HL-60 (cell line): ENCODE data around the gene IYD.

Experiments used
- DNase-seq, 2 experiments: peaks; one replicate each; pipeline ENCODE4 v3.0.0-alpha.2; 2010 to 2020; ENCODE audit warnings: low read depth in 1 of 2, low spot score in 1 of 2
- H3K27ac ChIP-seq: fragments of 250-450 bp; sonication (Bioruptor Pico); replicated peaks from 2 replicates; pipeline ENCODE4 v1.5.1; 2020; ENCODE audit warnings: mild to moderate bottlenecking, moderate library complexity
- H3K27me3 ChIP-seq: fragments of 250-450 bp; sonication (Bioruptor Pico); 2 replicates; pipeline ENCODE4 v1.5.1; 2021; ENCODE audit warnings: mild to moderate bottlenecking, moderate library complexity; ENCODE audit not compliant: insufficient read depth, poor library complexity, severe bottlenecking
- H3K4me3 ChIP-seq: replicated peaks from 2 replicates; pipeline ENCODE4 v1.5.1; 2011; ENCODE audit warnings: mild to moderate bottlenecking, control low read depth, low read length; ENCODE audit not compliant: insufficient read depth
- CTCF ChIP-seq: IDR thresholded peaks from one replicate; pipeline ENCODE4 v1.5.1; 2011; ENCODE audit warnings: low read length, control low read depth, inconsistent platforms; ENCODE audit not compliant: insufficient read depth
- GABPA ChIP-seq: IDR thresholded peaks from 2 replicates; pipeline ENCODE4 v1.6.1; 2012; ENCODE audit warnings: low read depth
- POLR2AphosphoS5 ChIP-seq: IDR thresholded peaks from 2 replicates; pipeline ENCODE4 v1.6.1; 2012; ENCODE audit warnings: low read depth
- REST ChIP-seq: IDR thresholded peaks from 2 replicates; pipeline ENCODE4 v1.6.1; 2012; ENCODE audit warnings: low read depth; ENCODE audit not compliant: insufficient replicate concordance
- SPI1 ChIP-seq: IDR thresholded peaks from 2 replicates; pipeline ENCODE4 v1.6.1; 2012; ENCODE audit warnings: low read depth, mild to moderate bottlenecking, borderline replicate concordance

The IYD gene

GRCh38 chr6:150412221-150412620 lies 43.4 kb downstream of the IYD start:
- Histone ChIP-seq H3K27me3 (peaks cover 2% of the 10 kb centered on the region), H3K27ac (no peak overlapping the region), H3K4me3 (no peak overlapping the region)
- DNase-seq, result no peak
- TF ChIP-seq SPI1 (no peak), CTCF (no peak), GABPA (no peak), REST (no peak), POLR2AphosphoS5 (no peak)

- TF ChIP-seq SPI1, result no peak
- TF ChIP-seq REST, result no peak
- no peak for TF ChIP-seq POLR2AphosphoS5
- TF ChIP-seq GABPA, result no peak
- no peak for TF ChIP-seq CTCF
- Histone ChIP-seq H3K27me3 (peaks cover 2% of the 10 kb centered on the region), H3K4me3 (no peak overlapping the region), H3K27ac (no peak overlapping the region)
- DNase-seq, result no peak
Observed at GRCh38 chr6:150413198-150413597, 44.4 kb downstream of the IYD start.

GRCh38 chr6:150413781-150414281 lies 45.0 kb downstream of the IYD start:
- H3K27ac ChIP-seq, result no peak overlapping the region
- DNase-seq, result no peak
- H3K4me3 ChIP-seq, result no peak overlapping the region
- TF ChIP-seq SPI1 (no peak), POLR2AphosphoS5 (no peak), GABPA (no peak), CTCF (no peak), REST (no peak)
- H3K27me3 ChIP-seq, result peaks cover 2% of the 10 kb centered on the region
